ENCODE results near the gene TDP2.

GRCh38 chr6:24708612-24709011 lies 41.9 kb upstream of the TDP2 start:
- TF ChIP-seq CTCF (IDR thresholded peaks at IDR 0.05) (no peak), POLR2A (IDR thresholded peaks at IDR 0.05) (no peak), POLR2AphosphoS5 (IDR thresholded peaks at IDR 0.05) (no peak)

Data from breast epithelium (tissue), 3 donors.